Lung (tissue), 12 donors: Measurements from ENCODE around the gene TUBB3. TPM values are rescaled to one million over a fixed set of nuclear protein-coding genes. Genes with fewer than 3 reads are reported as not detected.

Source experiments
- ATAC-seq: fragments of 200-7000 bp; cut with Tn5 transposase; one replicate; pipeline ENCODE4 v1.9.1; 2020; ENCODE audit warnings: moderate number of reproducible peaks; ENCODE audit not compliant: insufficient read depth, low FRiP score
- DNase-seq, 3 donors: peaks; one replicate each; pipeline ENCODE4 v3.0.0-alpha.2; 2013 to 2017
- H3K27ac ChIP-seq, 2 donors: one replicate each; pipeline ENCODE4 v1.5.1; 2013; ENCODE audit warnings: mild to moderate bottlenecking in 2 of 2, moderate library complexity in 2 of 2, control low read depth in 1 of 2, inconsistent platforms in 1 of 2, low read depth in 1 of 2, low read length in 1 of 2
- H3K27me3 ChIP-seq, 3 donors: one replicate each; pipeline ENCODE4 v1.5.1; 2013; ENCODE audit warnings: low read length in 2 of 3; ENCODE audit not compliant: control insufficient read depth in 3 of 3, insufficient read depth in 3 of 3
- H3K36me3 ChIP-seq, 4 donors: one replicate each; pipeline ENCODE4 v1.5.1; 2013; ENCODE audit warnings: low read length in 4 of 4, mild to moderate bottlenecking in 1 of 4, moderate library complexity in 1 of 4; ENCODE audit not compliant: control insufficient read depth in 4 of 4, insufficient read depth in 4 of 4
- H3K4me1 ChIP-seq, 5 donors: one replicate each; pipeline ENCODE4 v1.5.1; 2013; ENCODE audit warnings: low read length in 5 of 5, mild to moderate bottlenecking in 2 of 5, moderate library complexity in 1 of 5; ENCODE audit not compliant: control insufficient read depth in 5 of 5, insufficient read depth in 5 of 5
- H3K4me3 ChIP-seq: one replicate; pipeline ENCODE4 v1.5.1; 2013; ENCODE audit warnings: mild to moderate bottlenecking, control low read depth, moderate library complexity
- H3K9ac ChIP-seq, 2 donors: one replicate each; pipeline ENCODE4 v1.5.1; 2013; ENCODE audit warnings: low read length in 2 of 2, control low read depth in 1 of 2; ENCODE audit not compliant: insufficient read depth in 1 of 2
- H3K9me3 ChIP-seq, 4 donors: one replicate each; pipeline ENCODE4 v1.5.1; 2013; ENCODE audit warnings: low read length in 3 of 4, mild to moderate bottlenecking in 1 of 4, moderate library complexity in 1 of 4; ENCODE audit not compliant: control insufficient read depth in 4 of 4, insufficient read depth in 3 of 4
- CTCF ChIP-seq: IDR thresholded peaks from 2 replicates; pipeline ENCODE4 v1.5.1; 2012; ENCODE audit warnings: mild to moderate bottlenecking; ENCODE audit errors: control extremely low read depth, extremely low read depth
- WGBS, 2 donors: extraction: QIAGEN DNeasy Blood & Tissue Kit; methylation state at CpG; one replicate each; pipeline ENCODE4 v1.1.7; 2013; 5-methylcytosine and 5-hydroxymethylcytosine counted together
- polyA plus RNA-seq, 2 donors: library from polyadenylated mRNA; stranded (reverse); fragments of 200-250 nt; gene quantifications; one replicate each; pipeline ENCODE4 v1.2.1, GENCODE V29; 2013
- total RNA-seq, 2 donors: library from RNA; depleted of rRNA in 1 of 2; stranded (reverse); fragments of >200 nt in 1 of 2; gene quantifications; one replicate each; pipeline ENCODE4 v1.2.1, GENCODE V29; 2014 to 2021
- donor health status: control.
- donor health status: control.
- donor health status: Bipolar disorder and iron deficiency.
- donor health status: healthy.
- donor health status: DM: yes; HTN: yes; CAD: no.

The TUBB3 gene
- total and polyA plus RNA-seq, 4 donors, result 1.3 to 15.6 (median 8.9) TPM

- no peak for TF ChIP-seq CTCF
- peaks cover 0 to 3% (median 0%) of the 10 kb centered on the region in 3 donors for H3K27me3 ChIP-seq
- ATAC-seq, result no peak
- H3K36me3 ChIP-seq, result peaks cover 0 to 4% (median 3%) of the 10 kb centered on the region in 4 donors
- H3K4me3 ChIP-seq, result no peak overlapping the region
- 93 to 94% methylated on average over 5 of the region's 5 CpGs for WGBS, 2 donors
- peaks cover 0 to 13% (median 0%) of the 10 kb centered on the region in 5 donors for H3K4me1 ChIP-seq
- DNase-seq, result no peak
- no peak overlapping the region for H3K27ac ChIP-seq
- H3K9me3 ChIP-seq, result no peaks in the 10 kb centered on the region
- H3K9ac ChIP-seq, result no peak overlapping the region
Measured at GRCh38 chr16:89951509-89951908, 28.4 kb downstream of the TUBB3 start.

GRCh38 chr16:89952049-89952448, 28.9 kb downstream of the TUBB3 start:
- Histone ChIP-seq H3K9me3 (no peaks in the 10 kb centered on the region), H3K27ac (no peak overlapping the region), H3K27me3 (peaks cover 0 to 3% (median 0%) of the 10 kb centered on the region in 3 donors), H3K36me3 (peaks cover 0 to 8% (median 3%) of the 10 kb centered on the region in 4 donors), H3K4me1 (peaks cover 0 to 13% (median 0%) of the 10 kb centered on the region in 5 donors), H3K9ac (no peak overlapping the region), H3K4me3 (no peak overlapping the region)
- no peak for TF ChIP-seq CTCF
- DNase-seq, result no peak
- ATAC-seq, result no peak
- WGBS, 2 donors, result 95 to 97% methylated on average over 12 of the region's 12 CpGs

- H3K9me3 ChIP-seq, result no peaks in the 10 kb centered on the region
- no peak for ATAC-seq
- no peak overlapping the region for H3K4me3 ChIP-seq
- peaks cover 0 to 13% (median 0%) of the 10 kb centered on the region in 5 donors for H3K4me1 ChIP-seq
- H3K36me3 ChIP-seq, result peaks cover 0 to 12% (median 3%) of the 10 kb centered on the region in 4 donors
- WGBS, 2 donors, result 93 to 94% methylated on average over 6 of the region's 6 CpGs
- no peaks in the 10 kb centered on the region for H3K27me3 ChIP-seq
- H3K9ac ChIP-seq, result no peak overlapping the region
- no peak for DNase-seq
- no peak for TF ChIP-seq CTCF
- no peak overlapping the region for H3K27ac ChIP-seq
Measured at GRCh38 chr16:89952551-89952950, 29.4 kb downstream of the TUBB3 start.
